ENCODE data around the gene CAMKK1.

The CAMKK1 gene
- 4.5 to 14.2 (median 7.6) reads per million in 9 experiments for total RNA-seq

- Mint-ChIP-seq H3K36me3 (ENCODE audit: insufficient read depth) (peaks cover 12% of the 10 kb centered on the region), H3K27me3 (no peaks in the 10 kb centered on the region), H3K27ac (peak within 1 kb of the TSS; percentile 85), H3K4me3 (peak within 1 kb of the TSS; percentile 78 to 80), H3K9me3 (no peaks in the 10 kb centered on the region), H3K4me1 (ENCODE audit: low read depth in 2 of 2) (peaks cover 18 to 29% of the 10 kb centered on the region in 2 donors)
- DNase-seq = peak; percentile 84 to 88 (median 87)
- peak; percentile 75 for ATAC-seq (replicated peaks)
These were observed at the start of gene CAMKK1 for GRCh38 chr17:3893003-3893719. TSS of gene CAMKK1 (minus strand) at chr17:3893053. CDS start at chr17:3885687, 7,366 bp downstream.

- ATAC-seq (replicated peaks) (no peak), DNase-seq (no peak)
- no peak overlapping the region for H3K4me3 Mint-ChIP-seq
- no peaks in the 10 kb centered on the region for H3K9me3 Mint-ChIP-seq
- peaks cover 89% of the 10 kb centered on the region for H3K36me3 Mint-ChIP-seq (ENCODE audit: insufficient read depth)
- H3K27me3 Mint-ChIP-seq = no peaks in the 10 kb centered on the region
- no peak overlapping the region for H3K27ac Mint-ChIP-seq
- peaks cover 10 to 13% of the 10 kb centered on the region in 2 donors for H3K4me1 Mint-ChIP-seq (ENCODE audit: low read depth in 2 of 2)
These were observed 48.3 kb upstream of the CAMKK1 start for GRCh38 chr17:3940965-3941698.

- Mint-ChIP-seq H3K9me3 (no peaks in the 10 kb centered on the region), H3K36me3 (ENCODE audit: insufficient read depth) (peaks cover 88% of the 10 kb centered on the region), H3K4me1 (ENCODE audit: low read depth in 2 of 2) (peaks cover 7 to 10% of the 10 kb centered on the region in 2 donors), H3K4me3 (no peak overlapping the region), H3K27ac (peak overlapping the region; percentile 82 to 88), H3K27me3 (no peaks in the 10 kb centered on the region)
- no peak for DNase-seq
- ATAC-seq (replicated peaks) = no peak
These were observed 44.5 kb upstream of the CAMKK1 start for GRCh38 chr17:3937359-3937758.

- peaks cover 7 to 10% of the 10 kb centered on the region in 2 donors for H3K4me1 Mint-ChIP-seq (ENCODE audit: low read depth in 2 of 2)
- H3K36me3 Mint-ChIP-seq (ENCODE audit: insufficient read depth) = peaks cover 82% of the 10 kb centered on the region
- no peak overlapping the region for H3K4me3 Mint-ChIP-seq
- ATAC-seq (replicated peaks) (no peak), DNase-seq (no peak)
- H3K9me3 Mint-ChIP-seq = no peaks in the 10 kb centered on the region
- peak overlapping the region; percentile 65 to 88 for H3K27ac Mint-ChIP-seq
- no peaks in the 10 kb centered on the region for H3K27me3 Mint-ChIP-seq
These were observed 43.0 kb upstream of the CAMKK1 start for GRCh38 chr17:3935825-3936355.

GRCh38 chr17:3935140-3935542 is 42.3 kb upstream of the CAMKK1 start:
- Mint-ChIP-seq H3K4me3 (no peak overlapping the region), H3K9me3 (no peaks in the 10 kb centered on the region), H3K4me1 (ENCODE audit: low read depth in 2 of 2) (peaks cover 7 to 10% of the 10 kb centered on the region in 2 donors), H3K27ac (no peak overlapping the region), H3K36me3 (ENCODE audit: insufficient read depth) (peaks cover 82% of the 10 kb centered on the region), H3K27me3 (no peaks in the 10 kb centered on the region)
- no peak for ATAC-seq (replicated peaks)
- DNase-seq = no peak

- Mint-ChIP-seq H3K4me3 (no peak overlapping the region), H3K27me3 (no peaks in the 10 kb centered on the region), H3K36me3 (ENCODE audit: insufficient read depth) (peaks cover 50% of the 10 kb centered on the region), H3K9me3 (no peaks in the 10 kb centered on the region), H3K4me1 (ENCODE audit: low read depth in 2 of 2) (peaks cover 6 to 7% of the 10 kb centered on the region in 2 donors), H3K27ac (peak overlapping the region; percentile 62 to 88)
- DNase-seq = no peak
- no peak for ATAC-seq (replicated peaks)
These were observed 36.9 kb upstream of the CAMKK1 start for GRCh38 chr17:3929764-3930163.

- H3K27me3 Mint-ChIP-seq = no peaks in the 10 kb centered on the region
- H3K36me3 Mint-ChIP-seq (ENCODE audit: insufficient read depth) = peaks cover 55% of the 10 kb centered on the region
- no peak for ATAC-seq (replicated peaks)
These were observed 36.3 kb upstream of the CAMKK1 start for GRCh38 chr17:3929181-3929580.

GRCh38 chr17:3928406-3928805 is 35.6 kb upstream of the CAMKK1 start:
- peaks cover 6 to 7% of the 10 kb centered on the region in 2 donors for H3K4me1 Mint-ChIP-seq (ENCODE audit: low read depth in 2 of 2)
- peaks cover 54% of the 10 kb centered on the region for H3K36me3 Mint-ChIP-seq (ENCODE audit: insufficient read depth)
- H3K27me3 Mint-ChIP-seq = no peaks in the 10 kb centered on the region
- H3K27ac Mint-ChIP-seq = peak overlapping the region in 1 of 2 donors; percentile 88
- no peaks in the 10 kb centered on the region for H3K9me3 Mint-ChIP-seq
- H3K4me3 Mint-ChIP-seq = no peak overlapping the region
- ATAC-seq (replicated peaks) = no peak
- DNase-seq = no peak

More at GRCh38 chr17:3929181-3929580, 36.3 kb upstream of the CAMKK1 start:
- H3K27ac Mint-ChIP-seq = peak overlapping the region; percentile 62 to 88
- H3K4me3 Mint-ChIP-seq = no peak overlapping the region
- peaks cover 6 to 7% of the 10 kb centered on the region in 2 donors for H3K4me1 Mint-ChIP-seq (ENCODE audit: low read depth in 2 of 2)
- no peaks in the 10 kb centered on the region for H3K9me3 Mint-ChIP-seq
- DNase-seq = no peak

- peaks cover 6 to 11% of the 10 kb centered on the region in 2 donors for H3K4me1 Mint-ChIP-seq (ENCODE audit: low read depth in 2 of 2)
- no peaks in the 10 kb centered on the region for H3K27me3 Mint-ChIP-seq
- H3K27ac Mint-ChIP-seq = peak overlapping the region in 1 of 2 donors; percentile 88
- no peak overlapping the region for H3K4me3 Mint-ChIP-seq
- peaks cover 49% of the 10 kb centered on the region for H3K36me3 Mint-ChIP-seq (ENCODE audit: insufficient read depth)
- H3K9me3 Mint-ChIP-seq = no peaks in the 10 kb centered on the region
- DNase-seq (no peak), ATAC-seq (replicated peaks) (no peak)
These were observed 34.9 kb upstream of the CAMKK1 start for GRCh38 chr17:3927628-3928340.

GRCh38 chr17:3926860-3927627 is 34.2 kb upstream of the CAMKK1 start:
- Mint-ChIP-seq H3K4me3 (no peak overlapping the region), H3K4me1 (ENCODE audit: low read depth in 2 of 2) (peaks cover 6 to 14% of the 10 kb centered on the region in 2 donors), H3K27ac (peak overlapping the region; percentile 44 to 88), H3K9me3 (no peaks in the 10 kb centered on the region), H3K36me3 (ENCODE audit: insufficient read depth) (peaks cover 45% of the 10 kb centered on the region), H3K27me3 (no peaks in the 10 kb centered on the region)
- no peak for DNase-seq
- ATAC-seq (replicated peaks) = no peak

GRCh38 chr17:3925684-3926485 is 33.0 kb upstream of the CAMKK1 start:
- DNase-seq = no peak
- Mint-ChIP-seq H3K4me3 (no peak overlapping the region), H3K27ac (peak overlapping the region; percentile 1 to 36), H3K9me3 (no peaks in the 10 kb centered on the region), H3K4me1 (ENCODE audit: low read depth in 2 of 2) (peaks cover 6 to 14% of the 10 kb centered on the region in 2 donors), H3K36me3 (ENCODE audit: insufficient read depth) (peaks cover 41% of the 10 kb centered on the region), H3K27me3 (no peaks in the 10 kb centered on the region)
- ATAC-seq (replicated peaks) = no peak

Measured in effector memory CD8-positive, alpha-beta T cell (primary cell).